Gastrocnemius medialis (tissue), 4 donors: ENCODE measurements around the gene TPSG1. TPM values are rescaled to one million over a fixed set of nuclear protein-coding genes. Genes with fewer than 3 reads are reported as not detected.
A peak's percentile ranks its signal among the peaks of the same experiment; 100 is the strongest.
"Not testable (repeated sequence)": the region's sequence is repeated elsewhere in the genome, so short reads cannot be mapped to it uniquely, and the experiment has no call there.

ENCODE experiments used
- ATAC-seq, 2 donors: fragments of 150-250 bp; one replicate each; pipeline ENCODE4 v1.9.1; 2016
- DNase-seq, 2 donors: peaks; one replicate each; pipeline ENCODE4 v3.0.0-alpha.2; 2019
- H3K27ac ChIP-seq, 4 donors: fragments of 200-600 bp; sonication (generic); 1 replicate in 1 of 4; 2 replicates in 3 of 4; pipeline ENCODE4 v1.5.1; 2016 to 2018; ENCODE audit warnings: mild to moderate bottlenecking in 2 of 4, moderate library complexity in 1 of 4
- H3K27me3 ChIP-seq, 3 donors: fragments of 200-600 bp; sonication (generic) in 2 of 3; 1 replicate in 1 of 3; 2 replicates in 2 of 3; pipeline versions ENCODE4 v1.5.1 to v1.6.0; 2016 to 2019; ENCODE audit warnings: mild to moderate bottlenecking in 1 of 3, moderate library complexity in 1 of 3
- H3K36me3 ChIP-seq, 2 donors: fragments of 200-600 bp; sonication (generic) in 1 of 2; one replicate each; pipeline ENCODE4 v1.5.1; 2017 to 2018
- H3K4me1 ChIP-seq, 2 donors: fragments of 200-600 bp; sonication (generic) in 1 of 2; one replicate each; pipeline ENCODE4 v1.5.1; 2016 to 2017; ENCODE audit warnings: mild to moderate bottlenecking in 2 of 2
- H3K4me3 ChIP-seq, 4 donors: fragments of 200-600 bp; sonication (generic) in 3 of 4; 1 replicate in 1 of 4; 2 replicates in 3 of 4; pipeline ENCODE4 v1.5.1; 2016 to 2019; ENCODE audit warnings: mild to moderate bottlenecking in 2 of 4
- H3K9me3 ChIP-seq, 3 donors: fragments of 200-600 bp; sonication (generic) in 2 of 3; 1 replicate in 1 of 3; 2 replicates in 2 of 3; pipeline ENCODE4 v1.5.1; 2016 to 2019
- POLR2A ChIP-seq, 2 donors: fragments of 450-650 bp; IDR thresholded peaks; one replicate each; pipeline ENCODE4 v1.6.1; 2017; ENCODE audit warnings: antibody characterized with exemption in 2 of 2, mild to moderate bottlenecking in 2 of 2, moderate library complexity in 2 of 2
- in situ Hi-C, 4 donors: fragments of 200-750 bp; cut with MboI; loops; one replicate each; pipeline versions ENCODE4 v1.15.0 to v1.8.0; 2017; ENCODE audit warnings: low sequenced_read_pairs in 4 of 4
- intact Hi-C: fragments of 100-400 bp; cut with DNase I; formaldehyde crosslinking; loops from one replicate; pipeline ENCODE4 v1.15.1; 2023; ENCODE audit warnings: low total_unique reads
- total RNA-seq, 4 donors: library from RNA; depleted of rRNA; stranded (reverse); fragments of >200 nt; gene quantifications; one replicate each; pipeline versions ENCODE4 v1.1.0 to v1.2.3, GENCODE V29; 2016
- TF ChIP-seq, protein P1 (sequence below), 5 experiments: fragments of 450-650 bp in 3 of 5; fragments of 200-600 bp in 2 of 5; sonication (generic) in 2 of 5; IDR thresholded peaks in 4 of 5; conservative IDR thresholded peaks in 1 of 5; 1 replicate in 4 of 5; 2 replicates in 1 of 5; pipeline ENCODE4 v1.5.1; 2016 to 2019; ENCODE audit warnings: antibody characterized with exemption in 5 of 5, mild to moderate bottlenecking in 3 of 5, moderate library complexity in 3 of 5

TPSG1 gene
- total RNA-seq, 4 donors from 2014 or later: 0.29 TPM; not detected in 3

DNA sequence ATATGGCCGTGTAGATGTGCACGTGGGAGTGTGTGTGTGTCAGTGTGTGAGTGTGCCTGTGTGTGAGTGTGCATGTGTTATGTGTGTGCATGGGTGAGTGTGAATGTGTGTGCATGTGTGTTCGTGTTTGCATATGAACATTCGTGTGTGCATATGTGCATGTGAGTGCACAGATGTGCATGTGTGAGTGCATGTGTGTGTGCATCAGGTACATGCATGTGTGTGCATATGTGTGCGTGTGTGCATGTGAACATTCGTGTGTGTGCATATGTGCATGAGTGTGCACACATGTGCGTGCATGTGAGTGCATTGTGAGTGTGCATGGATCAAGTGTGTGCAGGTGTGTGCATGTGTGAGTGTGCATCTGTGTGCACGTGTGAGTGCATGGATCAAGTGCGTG is 12.9 kb upstream of the TPSG1 start:
- H3K27ac ChIP-seq: no peak overlapping the region
- no peak overlapping the region for H3K4me3 ChIP-seq
- no peaks in the 10 kb centered on the region for H3K4me1 ChIP-seq
- H3K9me3 ChIP-seq: no peaks in the 10 kb centered on the region
- H3K36me3 ChIP-seq: no peaks in the 10 kb centered on the region
- H3K27me3 ChIP-seq: no peaks in the 10 kb centered on the region
- DNase-seq: no peak
- in situ Hi-C loops (no loop called here), intact Hi-C loops (no loop called here)
- TF ChIP-seq POLR2A (IDR thresholded peaks at IDR 0.05): no peak
- TF ChIP-seq, protein P1, sequence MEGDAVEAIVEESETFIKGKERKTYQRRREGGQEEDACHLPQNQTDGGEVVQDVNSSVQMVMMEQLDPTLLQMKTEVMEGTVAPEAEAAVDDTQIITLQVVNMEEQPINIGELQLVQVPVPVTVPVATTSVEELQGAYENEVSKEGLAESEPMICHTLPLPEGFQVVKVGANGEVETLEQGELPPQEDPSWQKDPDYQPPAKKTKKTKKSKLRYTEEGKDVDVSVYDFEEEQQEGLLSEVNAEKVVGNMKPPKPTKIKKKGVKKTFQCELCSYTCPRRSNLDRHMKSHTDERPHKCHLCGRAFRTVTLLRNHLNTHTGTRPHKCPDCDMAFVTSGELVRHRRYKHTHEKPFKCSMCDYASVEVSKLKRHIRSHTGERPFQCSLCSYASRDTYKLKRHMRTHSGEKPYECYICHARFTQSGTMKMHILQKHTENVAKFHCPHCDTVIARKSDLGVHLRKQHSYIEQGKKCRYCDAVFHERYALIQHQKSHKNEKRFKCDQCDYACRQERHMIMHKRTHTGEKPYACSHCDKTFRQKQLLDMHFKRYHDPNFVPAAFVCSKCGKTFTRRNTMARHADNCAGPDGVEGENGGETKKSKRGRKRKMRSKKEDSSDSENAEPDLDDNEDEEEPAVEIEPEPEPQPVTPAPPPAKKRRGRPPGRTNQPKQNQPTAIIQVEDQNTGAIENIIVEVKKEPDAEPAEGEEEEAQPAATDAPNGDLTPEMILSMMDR (IDR thresholded peaks at IDR 0.05 in 4 of 5, conservative IDR thresholded peaks at IDR 0.05 in 1 of 5): no peak
- no peak for ATAC-seq

GRCh38 chr16:1236659-1237058 is 11.6 kb upstream of the TPSG1 start:
- DNase-seq, H3K9me3 ChIP-seq, intact Hi-C loops, H3K4me1 ChIP-seq, H3K27ac ChIP-seq, H3K4me3 ChIP-seq, H3K36me3 ChIP-seq, H3K27me3 ChIP-seq, in situ Hi-C loops: not testable (repeated sequence)
- ATAC-seq: peak in 1 of 2 donors; percentile 36

- DNase-seq, H3K27ac ChIP-seq, ATAC-seq, in situ Hi-C loops, H3K36me3 ChIP-seq, H3K9me3 ChIP-seq, H3K4me3 ChIP-seq, intact Hi-C loops, H3K4me1 ChIP-seq, H3K27me3 ChIP-seq: not testable (repeated sequence)
Observed at GRCh38 chr16:1232049-1232748, 7.1 kb upstream of the TPSG1 start.

- intact Hi-C loops, ATAC-seq, DNase-seq: not testable (repeated sequence)
Observed at GRCh38 chr16:1231301-1231700, 6.2 kb upstream of the TPSG1 start.

GRCh38 chr16:1230471-1231212 is 5.6 kb upstream of the TPSG1 start:
- H3K4me1 ChIP-seq, H3K4me3 ChIP-seq, H3K27ac ChIP-seq, H3K27me3 ChIP-seq, in situ Hi-C loops, intact Hi-C loops, H3K9me3 ChIP-seq, H3K36me3 ChIP-seq, ATAC-seq, DNase-seq: not testable (repeated sequence)

More at GRCh38 chr16:1231301-1231700, 6.2 kb upstream of the TPSG1 start:
- H3K27ac ChIP-seq, H3K4me3 ChIP-seq, H3K4me1 ChIP-seq, H3K27me3 ChIP-seq, in situ Hi-C loops, H3K9me3 ChIP-seq, H3K36me3 ChIP-seq: not testable (repeated sequence)

GRCh38 chr16:1230084-1230470 is 5.0 kb upstream of the TPSG1 start, which contains the start of gene TPSB2:
TPSB2 (minus strand) TSS chr16:1230184; CDS start chr16:1229951, 233 bp downstream.
- in situ Hi-C loops: not testable (repeated sequence)

DNA sequence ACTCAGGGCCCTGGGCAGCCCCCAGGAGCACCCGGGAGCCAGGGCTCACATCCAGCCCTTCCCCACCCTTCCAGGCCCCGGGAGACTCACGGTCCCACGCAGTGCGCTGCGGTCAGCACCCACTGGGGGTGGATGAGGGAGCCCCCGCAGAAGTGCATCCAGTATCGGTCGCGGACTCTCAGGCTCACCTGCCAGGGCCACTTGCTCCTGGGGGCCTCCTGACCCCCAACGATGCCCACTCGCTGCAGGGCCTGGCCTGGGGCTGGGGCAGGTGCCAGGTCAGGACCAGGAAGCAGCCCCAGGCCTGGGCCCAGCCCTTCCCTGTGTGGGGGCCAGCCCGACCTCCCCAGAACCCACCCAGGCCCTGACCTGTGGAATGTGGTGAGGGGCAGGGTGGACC is 4.4 kb upstream of the TPSG1 start:
- H3K9me3 ChIP-seq, H3K36me3 ChIP-seq, DNase-seq, H3K4me1 ChIP-seq, intact Hi-C loops, H3K27ac ChIP-seq, H3K4me3 ChIP-seq, ATAC-seq, in situ Hi-C loops, H3K27me3 ChIP-seq: not testable (repeated sequence)

More at GRCh38 chr16:1230084-1230470, 5.0 kb upstream of the TPSG1 start, which contains the start of gene TPSB2:
- DNase-seq, H3K27ac ChIP-seq, H3K9me3 ChIP-seq, ATAC-seq, H3K4me3 ChIP-seq, intact Hi-C loops, H3K36me3 ChIP-seq, H3K4me1 ChIP-seq, H3K27me3 ChIP-seq: not testable (repeated sequence)

DNA sequence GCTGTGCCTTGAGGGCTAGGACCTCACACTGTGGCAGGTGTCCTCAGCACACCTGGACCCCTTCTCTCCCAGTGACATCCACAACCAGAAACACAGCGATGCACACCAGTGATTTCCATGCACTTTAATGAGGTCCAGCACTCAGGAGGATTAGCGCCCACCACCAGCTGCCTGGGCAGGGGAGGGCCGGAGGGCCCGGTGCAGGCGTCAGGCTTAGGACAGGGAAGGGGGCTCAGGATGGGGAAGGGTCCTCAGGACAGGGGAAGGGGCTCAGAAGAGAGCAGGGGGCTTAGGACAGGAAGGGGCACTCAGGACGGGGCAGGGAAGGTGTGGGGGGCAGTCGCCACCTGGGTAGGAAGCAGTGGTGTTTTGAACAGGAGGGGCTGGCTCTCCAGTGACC is 3.2 kb upstream of the TPSG1 start:
- DNase-seq, H3K4me1 ChIP-seq, H3K27ac ChIP-seq, H3K9me3 ChIP-seq, intact Hi-C loops, H3K4me3 ChIP-seq, in situ Hi-C loops, H3K27me3 ChIP-seq, ATAC-seq, H3K36me3 ChIP-seq: not testable (repeated sequence)

DNA sequence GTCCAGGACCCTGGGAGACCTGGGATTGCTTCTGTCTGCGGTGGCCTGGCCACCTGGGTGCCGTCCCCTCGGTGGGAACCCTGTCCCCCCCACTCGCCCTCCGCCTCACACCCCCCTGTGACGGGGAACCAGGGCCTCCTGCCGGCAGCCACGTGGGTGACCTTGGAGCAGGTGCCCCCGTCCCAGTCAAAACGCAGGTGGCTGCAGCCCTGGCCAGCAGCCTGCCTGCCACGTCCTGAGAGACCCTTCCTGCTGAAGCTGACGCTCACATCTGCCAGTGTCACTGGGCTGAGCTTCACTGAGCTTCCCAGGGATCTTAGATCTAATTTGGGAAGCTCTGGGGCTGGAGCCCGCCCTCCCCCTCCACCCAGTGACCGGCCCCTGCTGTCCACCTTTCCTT is 1.6 kb upstream of the TPSG1 start:
- H3K9me3 ChIP-seq, in situ Hi-C loops, H3K4me3 ChIP-seq, H3K27me3 ChIP-seq, H3K4me1 ChIP-seq, H3K27ac ChIP-seq, intact Hi-C loops, H3K36me3 ChIP-seq, ATAC-seq, DNase-seq: not testable (repeated sequence)

DNA sequence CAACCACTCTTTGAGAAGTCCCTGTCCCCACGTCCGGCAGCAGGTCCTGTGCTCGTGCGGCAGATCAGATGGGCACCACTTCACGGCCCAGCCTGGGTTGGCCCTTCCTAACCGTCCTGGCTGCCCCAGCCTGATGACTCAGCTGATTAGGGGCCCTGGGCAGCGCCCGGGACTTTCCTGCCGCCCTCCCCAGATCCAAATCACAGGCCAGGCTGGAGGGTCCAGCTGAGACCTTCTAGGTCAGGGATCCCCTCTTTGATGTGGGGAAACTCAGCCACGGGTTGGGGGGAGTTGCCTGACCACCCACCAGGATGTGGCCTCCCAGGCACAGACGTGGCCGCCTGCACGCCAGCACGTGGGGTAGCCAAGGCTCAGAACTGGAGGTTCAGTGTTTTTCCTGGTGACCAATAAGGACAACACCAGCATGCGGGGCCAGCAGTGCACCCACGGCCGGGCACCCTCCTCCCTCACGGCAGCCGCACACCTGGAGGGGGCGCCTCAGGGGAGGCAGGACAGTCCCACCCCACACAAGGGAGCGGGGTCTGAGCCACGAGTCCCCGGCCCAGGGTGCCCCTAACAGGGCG is 752 bp upstream of the TPSG1 start:
- H3K4me1 ChIP-seq, H3K27me3 ChIP-seq, in situ Hi-C loops, intact Hi-C loops, H3K9me3 ChIP-seq, DNase-seq, H3K36me3 ChIP-seq, ATAC-seq, H3K27ac ChIP-seq, H3K4me3 ChIP-seq: not testable (repeated sequence)
